Neural cell (in vitro differentiated cells): Measurements from ENCODE around the gene COLEC11.

Experiments
- CTCF ChIP-seq: fragments of 450-650 bp; IDR thresholded peaks from 2 replicates; pipeline ENCODE4 v1.5.1; 2014; ENCODE audit warnings: antibody characterized with exemption, mild to moderate bottlenecking, moderate library complexity; ENCODE audit not compliant: poor library complexity, severe bottlenecking
- EP300 ChIP-seq: fragments of 450-650 bp; conservative IDR thresholded peaks from 2 replicates; pipeline ENCODE4 v1.6.1; 2014; ENCODE audit warnings: antibody characterized with exemption, mild to moderate bottlenecking, moderate library complexity; ENCODE audit not compliant: poor library complexity, severe bottlenecking
- EZH2 ChIP-seq: fragments of 200-600, 300-800 bp; shearing (Covaris generic), sonication (generic); IDR thresholded peaks from 2 replicates; pipeline ENCODE4 v1.6.1; 2014; ENCODE audit warnings: antibody characterized with exemption, low read length, borderline replicate concordance, mild to moderate bottlenecking; ENCODE audit not compliant: insufficient read depth, poor library complexity, severe bottlenecking
- POLR2AphosphoS5 ChIP-seq: IDR thresholded peaks from 2 replicates; pipeline ENCODE4 v1.6.1; 2012
- RAD21 ChIP-seq: fragments of 450-650 bp; conservative IDR thresholded peaks from 2 replicates; pipeline ENCODE4 v1.6.1; 2014; ENCODE audit warnings: antibody characterized with exemption, mild to moderate bottlenecking, moderate library complexity
- REST ChIP-seq: IDR thresholded peaks from 2 replicates; pipeline ENCODE4 v1.6.1; 2012; ENCODE audit warnings: borderline replicate concordance
- SMC3 ChIP-seq: fragments of 450-650 bp; conservative IDR thresholded peaks from 2 replicates; pipeline ENCODE4 v1.6.1; 2014; ENCODE audit warnings: antibody characterized with exemption, mild to moderate bottlenecking, moderate library complexity; ENCODE audit not compliant: poor library complexity
- TAF1 ChIP-seq: IDR thresholded peaks from 2 replicates; pipeline ENCODE4 v1.6.1; 2012; ENCODE audit warnings: low read depth

DNA sequence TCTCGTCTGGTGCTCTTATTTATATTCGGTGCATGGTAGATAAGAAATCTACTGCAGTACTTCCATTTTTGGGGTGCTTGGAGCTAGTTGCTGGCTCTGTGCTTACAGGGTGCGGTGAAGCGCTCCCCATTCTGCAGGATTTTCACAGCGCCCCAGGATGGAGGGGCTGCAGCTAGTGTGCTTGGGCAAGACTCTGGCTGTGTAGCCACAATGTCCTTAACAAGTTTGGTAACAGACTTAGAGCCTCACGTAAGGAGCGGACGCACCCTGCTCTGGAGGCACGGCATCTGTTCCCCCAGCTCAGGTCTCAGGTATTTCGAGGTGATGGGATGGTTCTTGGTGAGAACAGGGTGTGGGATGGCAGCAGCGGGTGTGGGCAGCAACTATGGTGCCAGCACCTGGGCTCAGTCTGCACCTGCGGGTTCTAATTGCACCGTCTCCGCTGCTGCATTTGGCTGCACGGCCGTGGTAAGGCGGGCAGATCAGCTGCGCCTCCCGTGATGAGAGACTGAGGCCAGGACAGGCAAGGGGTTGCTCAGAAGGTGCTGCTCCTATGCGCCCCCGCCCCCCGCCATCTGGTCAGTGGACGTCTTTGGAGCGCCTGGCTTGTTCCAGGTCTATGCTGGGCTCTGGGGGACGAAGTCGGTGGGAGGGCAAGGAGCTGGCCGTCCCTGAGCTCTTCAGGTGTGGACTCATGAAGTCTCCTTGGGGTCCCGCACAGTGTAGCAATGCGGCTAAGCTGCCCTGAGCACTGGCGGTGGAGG, 43.0 kb downstream of the COLEC11 start:
- TF ChIP-seq EZH2 = no peak
- TF ChIP-seq POLR2AphosphoS5 = no peak
- no peak for TF ChIP-seq CTCF
- no peak for TF ChIP-seq TAF1
- TF ChIP-seq EP300 = no peak
- TF ChIP-seq RAD21 = no peak
- no peak for TF ChIP-seq REST
- TF ChIP-seq SMC3 = no peak
